Fibroblast of villous mesenchyme (primary cell): ENCODE results near the gene DPF1. TPM values are rescaled to one million over a fixed set of nuclear protein-coding genes. Genes with fewer than 3 reads are reported as not detected.
A peak's percentile ranks its signal among the peaks of the same experiment; 100 is the strongest.
"Not testable (repeated sequence)": the region's sequence is repeated elsewhere in the genome, so short reads cannot be mapped to it uniquely, and the experiment has no call there.

Experiments
- DNase-seq: peaks from one replicate; pipeline ENCODE4 v3.0.0-alpha.2; 2010; ENCODE audit warnings: low read depth
- H3K4me3 ChIP-seq: 2 replicates; pipeline ENCODE4 v1.5.1; 2011; ENCODE audit warnings: low read depth, mild to moderate bottlenecking, low read length
- CTCF ChIP-seq: IDR thresholded peaks from 2 replicates; pipeline ENCODE4 v1.5.1; 2012; ENCODE audit warnings: low read depth, mild to moderate bottlenecking, low read length; ENCODE audit not compliant: insufficient read depth
- total RNA-seq: library from RNA; depleted of rRNA; stranded (reverse); fragments of >200 nt; gene quantifications from 2 replicates; pipeline ENCODE4 v1.2.3, GENCODE V29; 2012

The DPF1 gene
- total RNA-seq, 1 donor = 1.7 TPM

- H3K4me3 ChIP-seq = no peak overlapping the region
- no peak for DNase-seq
- no peak for TF ChIP-seq CTCF
These were observed 42.0 kb upstream of the DPF1 start for GRCh38 chr19:38265921-38266429.

GRCh38 chr19:38265213-38265861 is 41.3 kb upstream of the DPF1 start:
- no peak for TF ChIP-seq CTCF
- peak overlapping the region; percentile 55 for H3K4me3 ChIP-seq
- DNase-seq = no peak

GRCh38 chr19:38264486-38265212 is 40.6 kb upstream of the DPF1 start, which contains the start of gene SPINT2:
TSS of gene SPINT2 (plus strand) at chr19:38264573. CDS start at chr19:38264893, 320 bp downstream.
- H3K4me3 ChIP-seq = peak within 1 kb of the TSS; percentile 55
- TF ChIP-seq CTCF = no peak
- no peak for DNase-seq

GRCh38 chr19:38263689-38264485 is 39.9 kb upstream of the DPF1 start:
- DNase-seq = peak; percentile 43
- no peak for TF ChIP-seq CTCF
- H3K4me3 ChIP-seq = peak overlapping the region; percentile 55

- no peak for DNase-seq
- no peak for TF ChIP-seq CTCF
These were observed 38.7 kb upstream of the DPF1 start for GRCh38 chr19:38262585-38263268.

GRCh38 chr19:38261942-38262341 is 37.9 kb upstream of the DPF1 start:
- H3K4me3 ChIP-seq, DNase-seq: not testable (repeated sequence)

More at GRCh38 chr19:38262585-38263268, 38.7 kb upstream of the DPF1 start:
- H3K4me3 ChIP-seq = no peak overlapping the region
